ENCODE measurements around the gene LYRM1.
"Not testable (repeated sequence)": the region's sequence is repeated elsewhere in the genome, so short reads cannot be mapped to it uniquely, and the experiment has no call there.

LYRM1 gene

DNA sequence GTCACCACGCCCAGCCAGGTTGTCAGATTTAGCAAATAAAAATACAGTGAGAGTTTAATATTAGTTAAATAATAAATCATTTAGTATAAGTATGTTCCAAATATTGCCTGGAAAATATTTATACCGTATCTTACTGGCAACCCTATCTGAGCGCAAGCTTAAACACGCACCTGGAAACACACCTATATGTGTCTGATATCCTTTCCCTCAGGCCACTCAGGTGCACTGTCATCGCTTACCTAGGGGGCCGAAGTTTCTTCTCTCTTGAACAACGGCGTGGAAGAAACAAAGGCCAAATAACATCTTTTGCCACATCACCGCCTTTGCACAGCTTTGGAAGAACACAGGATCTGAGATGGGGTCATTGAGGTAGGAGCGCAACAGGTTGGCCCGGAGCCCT lies 54.0 kb downstream of the LYRM1 start:
- Histone ChIP-seq H3K36me3 (ENCODE audit: control insufficient read depth, insufficient read depth, low read length) (no peaks in the 10 kb centered on the region), H3K27me3 (ENCODE audit: control insufficient read depth, insufficient read depth, low read length) (no peaks in the 10 kb centered on the region), H3K4me3 (ENCODE audit: low read depth, low read length) (no peak overlapping the region), H3K9ac (ENCODE audit: low read depth, low read length) (no peak overlapping the region), H3K27ac (ENCODE audit: low read depth, low read length) (no peak overlapping the region), H3K4me1 (ENCODE audit: control insufficient read depth, insufficient read depth, low read length) (no peaks in the 10 kb centered on the region), H3K9me3 (ENCODE audit: control insufficient read depth, insufficient read depth, low read length) (no peaks in the 10 kb centered on the region)

DNA sequence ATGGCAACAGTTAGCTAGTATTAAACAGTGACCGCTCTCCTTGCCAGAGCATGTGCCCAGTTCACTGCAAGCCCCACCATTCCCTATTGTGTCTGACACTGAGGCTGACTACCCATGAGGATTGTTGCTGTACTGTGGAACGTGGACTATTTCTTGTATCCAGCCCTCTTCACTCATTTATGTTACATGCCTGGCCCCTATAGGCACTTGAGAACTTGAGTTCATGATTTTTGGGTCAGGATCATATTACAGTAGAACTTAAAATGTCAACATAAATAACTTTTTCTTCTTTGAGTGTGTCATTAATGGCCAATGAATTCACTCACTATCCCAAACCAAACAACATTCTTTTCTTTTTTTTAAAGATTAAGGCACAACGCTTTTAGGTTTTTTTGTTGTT lies 55.7 kb downstream of the LYRM1 start:
- Histone ChIP-seq H3K9ac (ENCODE audit: low read depth, low read length) (no peak overlapping the region), H3K27ac (ENCODE audit: low read depth, low read length) (no peak overlapping the region), H3K4me1 (ENCODE audit: control insufficient read depth, insufficient read depth, low read length) (no peaks in the 10 kb centered on the region), H3K36me3 (ENCODE audit: control insufficient read depth, insufficient read depth, low read length) (no peaks in the 10 kb centered on the region), H3K9me3 (ENCODE audit: control insufficient read depth, insufficient read depth, low read length) (no peaks in the 10 kb centered on the region), H3K27me3 (ENCODE audit: control insufficient read depth, insufficient read depth, low read length) (no peaks in the 10 kb centered on the region), H3K4me3 (ENCODE audit: low read depth, low read length) (no peak overlapping the region)

- H3K4me3 ChIP-seq (ENCODE audit: low read depth, low read length): no peak overlapping the region
- H3K27ac ChIP-seq (ENCODE audit: low read depth, low read length): no peak overlapping the region
- H3K27me3 ChIP-seq (ENCODE audit: control insufficient read depth, insufficient read depth, low read length): no peaks in the 10 kb centered on the region
- no peaks in the 10 kb centered on the region for H3K9me3 ChIP-seq (ENCODE audit: control insufficient read depth, insufficient read depth, low read length)
- no peaks in the 10 kb centered on the region for H3K4me1 ChIP-seq (ENCODE audit: control insufficient read depth, insufficient read depth, low read length)
- H3K36me3 ChIP-seq (ENCODE audit: control insufficient read depth, insufficient read depth, low read length): no peaks in the 10 kb centered on the region
- no peak overlapping the region for H3K9ac ChIP-seq (ENCODE audit: low read depth, low read length)
Measured at GRCh38 chr16:20957153-20957552, 56.6 kb downstream of the LYRM1 start.

DNA sequence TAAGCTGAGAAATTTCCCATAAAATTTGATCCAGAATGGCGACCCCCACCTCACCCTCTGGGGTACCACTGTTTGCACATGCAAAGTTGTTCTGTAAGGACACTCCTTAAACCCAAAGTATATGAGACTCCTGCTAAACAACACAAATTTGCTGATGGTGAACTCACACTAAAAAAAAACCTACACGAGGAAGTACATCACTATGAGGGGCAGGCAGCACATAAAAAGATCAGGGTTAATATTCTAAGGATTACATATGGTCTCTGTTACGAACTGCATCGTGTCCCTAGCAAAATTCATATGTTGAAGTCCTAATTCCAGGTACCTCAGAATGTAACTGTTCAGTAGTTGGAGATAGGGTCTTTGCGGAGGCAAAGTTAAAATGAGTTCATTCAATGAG lies 60.3 kb downstream of the LYRM1 start:
- no peaks in the 10 kb centered on the region for H3K4me1 ChIP-seq (ENCODE audit: control insufficient read depth, insufficient read depth, low read length)
- H3K27me3 ChIP-seq (ENCODE audit: control insufficient read depth, insufficient read depth, low read length): no peaks in the 10 kb centered on the region
- no peak overlapping the region for H3K4me3 ChIP-seq (ENCODE audit: low read depth, low read length)
- no peaks in the 10 kb centered on the region for H3K9me3 ChIP-seq (ENCODE audit: control insufficient read depth, insufficient read depth, low read length)
- H3K9ac ChIP-seq (ENCODE audit: low read depth, low read length): no peak overlapping the region
- no peak overlapping the region for H3K27ac ChIP-seq (ENCODE audit: low read depth, low read length)
- H3K36me3 ChIP-seq (ENCODE audit: control insufficient read depth, insufficient read depth, low read length): no peaks in the 10 kb centered on the region

DNA sequence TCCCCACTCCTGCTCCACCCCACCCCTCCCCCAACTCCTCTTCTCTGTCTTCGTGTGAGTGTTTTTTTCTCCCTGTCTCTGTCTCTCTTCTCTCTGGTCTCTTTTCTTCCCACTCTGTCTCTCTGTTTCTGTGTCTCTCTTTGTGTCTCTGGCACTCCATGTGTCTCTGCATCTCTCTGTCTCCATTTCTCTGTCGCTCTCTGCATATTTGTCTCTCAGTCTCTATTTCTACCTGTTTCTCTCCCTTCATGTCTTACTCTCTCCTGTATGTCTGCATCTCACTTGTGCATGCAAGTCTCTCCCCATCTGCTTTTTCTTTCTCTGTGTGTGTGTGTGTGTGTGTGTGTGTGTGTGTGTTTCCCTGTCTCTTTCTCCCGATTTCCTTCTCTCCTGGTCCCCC lies 68.2 kb downstream of the LYRM1 start:
- Histone ChIP-seq H3K9me3 (ENCODE audit: control insufficient read depth, insufficient read depth, low read length) (no peaks in the 10 kb centered on the region), H3K27ac (ENCODE audit: low read depth, low read length) (no peak overlapping the region), H3K9ac (ENCODE audit: low read depth, low read length) (no peak overlapping the region), H3K27me3 (ENCODE audit: control insufficient read depth, insufficient read depth, low read length) (no peaks in the 10 kb centered on the region), H3K4me1 (ENCODE audit: control insufficient read depth, insufficient read depth, low read length) (peaks cover 28% of the 10 kb centered on the region), H3K4me3 (ENCODE audit: low read depth, low read length) (no peak overlapping the region), H3K36me3 (ENCODE audit: control insufficient read depth, insufficient read depth, low read length) (no peaks in the 10 kb centered on the region)

- H3K4me3 ChIP-seq (ENCODE audit: low read depth, low read length): no peak overlapping the region
- no peaks in the 10 kb centered on the region for H3K27me3 ChIP-seq (ENCODE audit: control insufficient read depth, insufficient read depth, low read length)
- H3K36me3 ChIP-seq (ENCODE audit: control insufficient read depth, insufficient read depth, low read length): no peaks in the 10 kb centered on the region
- no peaks in the 10 kb centered on the region for H3K9me3 ChIP-seq (ENCODE audit: control insufficient read depth, insufficient read depth, low read length)
- no peak overlapping the region for H3K27ac ChIP-seq (ENCODE audit: low read depth, low read length)
- H3K4me1 ChIP-seq (ENCODE audit: control insufficient read depth, insufficient read depth, low read length): peaks cover 28% of the 10 kb centered on the region
- H3K9ac ChIP-seq (ENCODE audit: low read depth, low read length): no peak overlapping the region
Measured at GRCh38 chr16:20969386-20969785, 68.8 kb downstream of the LYRM1 start.

GRCh38 chr16:20971401-20971800 lies 70.8 kb downstream of the LYRM1 start:
- Histone ChIP-seq H3K9ac (ENCODE audit: low read depth, low read length) (no peak overlapping the region), H3K4me3 (ENCODE audit: low read depth, low read length) (no peak overlapping the region), H3K4me1 (ENCODE audit: control insufficient read depth, insufficient read depth, low read length) (peaks cover 28% of the 10 kb centered on the region), H3K27ac (ENCODE audit: low read depth, low read length) (no peak overlapping the region), H3K27me3 (ENCODE audit: control insufficient read depth, insufficient read depth, low read length) (no peaks in the 10 kb centered on the region), H3K9me3 (ENCODE audit: control insufficient read depth, insufficient read depth, low read length) (no peaks in the 10 kb centered on the region), H3K36me3 (ENCODE audit: control insufficient read depth, insufficient read depth, low read length) (no peaks in the 10 kb centered on the region)

DNA sequence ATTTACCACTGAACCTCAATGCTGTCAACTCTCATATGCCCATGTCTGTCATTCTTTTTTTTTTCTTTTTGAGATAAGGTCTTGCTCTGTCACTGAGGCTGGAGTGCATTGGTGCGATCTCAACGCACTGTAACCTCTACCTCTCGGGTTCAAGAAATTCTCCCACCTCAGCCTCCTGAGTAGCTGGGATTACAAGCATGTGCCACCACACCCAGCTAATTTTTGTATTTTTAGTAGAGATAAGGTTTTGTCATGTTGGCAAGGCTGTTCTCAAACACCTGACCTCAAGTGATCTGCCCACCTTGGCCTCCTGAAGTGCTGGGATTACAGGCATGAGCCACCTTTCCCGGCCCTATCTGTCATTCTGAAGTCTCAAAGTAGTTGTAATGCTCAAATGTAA lies 72.6 kb downstream of the LYRM1 start:
- not testable (repeated sequence) for H3K27ac ChIP-seq (ENCODE audit: low read depth, low read length); H3K9ac ChIP-seq (ENCODE audit: low read depth, low read length); H3K4me3 ChIP-seq (ENCODE audit: low read depth, low read length); H3K9me3 ChIP-seq (ENCODE audit: control insufficient read depth, insufficient read depth, low read length); H3K27me3 ChIP-seq (ENCODE audit: control insufficient read depth, insufficient read depth, low read length); H3K36me3 ChIP-seq (ENCODE audit: control insufficient read depth, insufficient read depth, low read length)
- H3K4me1 ChIP-seq (ENCODE audit: control insufficient read depth, insufficient read depth, low read length): peaks cover 17% of the 10 kb centered on the region

Data from HUES48 (cell line).